GM12878 (cell line): ENCODE measurements around the gene CDHR2. TPM values are rescaled to one million over a fixed set of nuclear protein-coding genes. Genes with fewer than 3 reads are reported as not detected.

Source experiments
- ATAC-seq: fragments of 200-7000 bp; cut with Tn5 transposase; 3 replicates; pipeline ENCODE4 v1.9.1; 2020; ENCODE audit warnings: mild to moderate bottlenecking, moderate library complexity
- BruUV-seq: library from RNA; stranded (reverse); fragments of 400-500 nt; replicated peaks from 2 replicates; lab custom pipeline; 2021; lab: Mats Ljungman, UMichigan
- CTCF ChIA-PET: fragments of 300-600 bp; sonication (Branson Sonifier 250); formaldehyde crosslinking; extraction: SDS; loops from one replicate; lab custom pipeline; 2021; ENCODE audit warnings: inconsistent platforms; lab: Yijun Ruan, JAX
- POLR2A ChIA-PET: fragments of 350-600 bp; formaldehyde crosslinking; extraction: SDS; loops from one replicate; lab custom pipeline; 2021; ENCODE audit warnings: inconsistent platforms; lab: Charles Lee
- RAD21 ChIA-PET: fragments of 300-600 bp; sonication (Branson Sonifier 250); formaldehyde crosslinking; loops from one replicate; lab custom pipeline; 2023; ENCODE audit warnings: antibody characterized with exemption; ENCODE audit not compliant: unreplicated experiment; lab: Charles Lee
- SMC1A ChIA-PET: fragments of 300-600 bp; sonication (Branson Sonifier 250); formaldehyde crosslinking; loops from one replicate; lab custom pipeline; 2023; ENCODE audit not compliant: unreplicated experiment, uncharacterized antibody; lab: Charles Lee
- DNase-seq: peaks from one replicate; pipeline ENCODE4 v3.0.0-alpha.2; 2011; ENCODE audit warnings: low read depth, low spot score
- FAIRE-seq: peaks from 3 replicates; lab custom pipeline; 2011; peaks lifted over from hg19 to GRCh38; lab: Jason Lieb, UNC
- H2AFZ ChIP-seq: 2 replicates; pipeline ENCODE4 v1.6.0; 2011; ENCODE audit warnings: low read depth, low read length, control low read depth; ENCODE audit not compliant: control insufficient read depth
- H3K27ac ChIP-seq: 2 replicates; pipeline ENCODE4 v1.5.1; 2011; ENCODE audit warnings: control low read depth; ENCODE audit not compliant: control insufficient read depth, insufficient read depth
- H3K27me3 ChIP-seq, 2 experiments: replicated peaks in 1 of 2; 2 replicates each; pipeline versions ENCODE4 v1.6.0 to v1.6.1; 2011; ENCODE audit warnings: low read length in 1 of 2; ENCODE audit not compliant: control insufficient read depth in 2 of 2, insufficient read depth in 2 of 2
- H3K36me3 ChIP-seq, 2 experiments: 2 replicates each; pipeline ENCODE4 v1.5.1; 2011; ENCODE audit warnings: low read length in 1 of 2; ENCODE audit not compliant: control insufficient read depth in 2 of 2, insufficient read depth in 2 of 2
- H3K4me1 ChIP-seq: 2 replicates; pipeline ENCODE4 v1.6.1; 2011; ENCODE audit warnings: mild to moderate bottlenecking, low read length, moderate library complexity, mixed read lengths; ENCODE audit not compliant: control insufficient read depth, insufficient read depth
- H3K4me2 ChIP-seq: 2 replicates; pipeline ENCODE4 v1.6.0; 2011; ENCODE audit warnings: control low read depth; ENCODE audit not compliant: control insufficient read depth, insufficient read depth
- H3K4me3 ChIP-seq: fragments of 200-600 bp; sonication (generic); 2 replicates; pipeline ENCODE4 v1.5.1; 2016
- H3K79me2 ChIP-seq: 2 replicates; pipeline ENCODE4 v1.6.0; 2011; ENCODE audit warnings: low read length; ENCODE audit not compliant: control insufficient read depth, insufficient read depth
- H3K9ac ChIP-seq: 2 replicates; pipeline ENCODE4 v1.8.0; 2011; ENCODE audit warnings: low read length, control low read depth, mixed read lengths; ENCODE audit not compliant: control insufficient read depth, insufficient read depth
- H3K9me3 ChIP-seq: replicated peaks from 3 replicates; pipeline ENCODE4 v1.5.1; 2011; ENCODE audit warnings: mild to moderate bottlenecking, low read length; ENCODE audit not compliant: control insufficient read depth, insufficient read depth
- H4K20me1 ChIP-seq: 2 replicates; pipeline ENCODE4 v1.6.0; 2011; ENCODE audit not compliant: control insufficient read depth, insufficient read depth
- BCLAF1 ChIP-seq: fragments of 450-650 bp; IDR thresholded peaks from 2 replicates; pipeline ENCODE4 v1.6.1; 2017; ENCODE audit warnings: antibody characterized with exemption, mild to moderate bottlenecking, moderate library complexity
- BRCA1 ChIP-seq: IDR thresholded peaks from 2 replicates; pipeline ENCODE4 v1.6.1; 2011; ENCODE audit warnings: low read depth, low read length, improper control_type of control experiment
- E2F8 ChIP-seq: fragments of 450-650 bp; IDR thresholded peaks from 2 replicates; pipeline ENCODE4 v1.6.1; 2018; ENCODE audit warnings: mild to moderate bottlenecking, low read depth, moderate library complexity; ENCODE audit not compliant: partially characterized antibody
- EGR1 ChIP-seq, 2 experiments: IDR thresholded peaks; 1 replicate in 1 of 2; 2 replicates in 1 of 2; pipeline ENCODE4 v1.6.1; 2011 to 2012; ENCODE audit warnings: low read depth in 2 of 2, low read length in 2 of 2, borderline replicate concordance in 1 of 2, mild to moderate bottlenecking in 1 of 2, moderate library complexity in 1 of 2
- HCFC1 ChIP-seq: fragments of 150-350 bp; IDR thresholded peaks from 2 replicates; pipeline ENCODE4 v1.6.1; 2014; ENCODE audit warnings: low read length
- RUNX3 ChIP-seq: IDR thresholded peaks from 2 replicates; pipeline ENCODE4 v1.6.1; 2012; ENCODE audit warnings: low read length, inconsistent platforms
- TBL1XR1 ChIP-seq: IDR thresholded peaks from 2 replicates; pipeline ENCODE4 v1.6.1; 2012; ENCODE audit warnings: low read depth, low read length, improper control_type of control experiment
- ZNF24 ChIP-seq: fragments of 450-650 bp; IDR thresholded peaks from 2 replicates; pipeline ENCODE4 v1.6.1; 2017; ENCODE audit warnings: antibody characterized with exemption, mild to moderate bottlenecking
- ZNF622 ChIP-seq: fragments of 450-650 bp; IDR thresholded peaks from 2 replicates; pipeline ENCODE4 v1.6.1; 2017; ENCODE audit warnings: mild to moderate bottlenecking, inconsistent platforms
- WGBS: methylation state at CpG from one replicate; pipeline ENCODE4 v1.1.6; 2016; ENCODE audit warnings: low lambda C conversion rate; ENCODE audit not compliant: insufficient replicate concordance, insufficient coverage; ENCODE audit errors: missing lambda C conversion rate; 5-methylcytosine and 5-hydroxymethylcytosine counted together
- in situ Hi-C: fragments of 300-500 bp; cut with MboI; formaldehyde crosslinking; loops from 9 replicates; pipeline ENCODE4 v1.14.3; 2018; ENCODE audit warnings: mixed read lengths
- intact Hi-C: fragments of 100-400 bp; cut with micrococcal nuclease; formaldehyde crosslinking; loops from one replicate; pipeline ENCODE4 v1.14.2; 2022; ENCODE audit not compliant: unreplicated experiment
- polyA plus RNA-seq, 11 experiments: library from polyadenylated mRNA; depleted of rRNA in 4 of 11; unstranded in 6 of 11; stranded (reverse) in 5 of 11; fragments of >200 nt; fragmentation: Nextera tagmentation in 4 of 11; fragmentation: Illumina TruSeq in 1 of 11; extraction: Ambion mirVana in 4 of 11; extraction: Trizol in 1 of 11; gene quantifications; 1 replicate in 1 of 11; 2 replicates in 10 of 11; pipeline versions ENCODE4 v1.2.1 to v1.2.3, GENCODE V29; 2011 to 2016; ENCODE audit warnings: inconsistent platforms in 2 of 11, missing spikeins in 2 of 11, low read depth in 1 of 11
- total RNA-seq, 4 experiments: library from RNA; depleted of rRNA in 3 of 4; stranded (reverse); fragments of >200 nt in 3 of 4; fragmentation: Illumina TruSeq in 1 of 4; extraction: Trizol in 1 of 4; gene quantifications; 2 replicates each; pipeline versions ENCODE4 v1.2.1 to v1.2.3, GENCODE V29; 2013 to 2021

Gene CDHR2
- total and polyA plus RNA-seq, 10 of the 15 experiments (the other 5 are each of a cell fraction or from before 2014, with no cell fraction given), result 0.03 to 0.46 (median 0.06) TPM; not detected in 5

GRCh38 chr5:176621661-176622079 lies 72.5 kb downstream of the CDHR2 start:
- Histone ChIP-seq H3K27ac (no peak overlapping the region), H3K9ac (no peak overlapping the region), H2AFZ (no peak overlapping the region), H3K4me3 (no peak overlapping the region), H3K4me1 (no peaks in the 10 kb centered on the region), H3K79me2 (no peaks in the 10 kb centered on the region), H3K36me3 (no peaks in the 10 kb centered on the region), H3K27me3 (peaks cover 6 to 7% of the 10 kb centered on the region in 2 experiments), H3K4me2 (no peak overlapping the region), H3K9me3 (no peaks in the 10 kb centered on the region), H4K20me1 (no peaks in the 10 kb centered on the region)
- TF ChIP-seq TBL1XR1 (no peak), ZNF24 (no peak), RUNX3 (no peak)
- in situ Hi-C loops, result no loop called here
- no TSS peak for BruUV-seq
- ChIA-PET RAD21 (interaction anchor here (1.2 kb wide), 1 partner anchor 39 kb away, joined by 3 read pairs; no protein-coding TSS in a partner anchor), CTCF (interaction anchor here (0.5 to 2.1 kb wide), 5 partner anchors 16 to 886 kb away, joined by 3 to 7 read pairs (median 3); no protein-coding TSS in a partner anchor), POLR2A (no interaction called here), SMC1A (no interaction called here)
- intact Hi-C loops, result no loop called here
- 39% methylated on average over 13 of the region's 13 CpGs for WGBS
- ATAC-seq, result no peak
- DNase-seq, result no peak
- FAIRE-seq, result no peak

- intact Hi-C loops, result no loop called here
- FAIRE-seq (no peak), DNase-seq (no peak), ATAC-seq (no peak)
- H3K9ac ChIP-seq, result no peak overlapping the region
- no peak overlapping the region for H2AFZ ChIP-seq
- WGBS, result 6% methylated on average over 4 of the region's 4 CpGs
- H3K4me1 ChIP-seq, result no peaks in the 10 kb centered on the region; the same call in 1 of the 2 replicates
- CTCF ChIA-PET, result interaction anchor here (1.2 kb wide), 1 partner anchor 36 kb away, joined by 3 read pairs; no protein-coding TSS in a partner anchor
- H3K9me3 ChIP-seq, result no peaks in the 10 kb centered on the region
- no peaks in the 10 kb centered on the region for H3K79me2 ChIP-seq
- H3K36me3 ChIP-seq, result no peaks in the 10 kb centered on the region
- no peak overlapping the region for H3K27ac ChIP-seq
- peaks cover 5 to 9% of the 10 kb centered on the region in 2 experiments for H3K27me3 ChIP-seq
- POLR2A ChIA-PET, result no interaction called here
- in situ Hi-C loops, result no loop called here
- H3K4me3 ChIP-seq, result no peak overlapping the region
- 0 out of 2 replicates have a peak, but pooled peaks cover 3% of the 10 kb centered on the region for H4K20me1 ChIP-seq
- RAD21 ChIA-PET, result no interaction called here
- no TSS peak for BruUV-seq
- SMC1A ChIA-PET, result no interaction called here
- no peak overlapping the region for H3K4me2 ChIP-seq
- TF ChIP-seq ZNF622 (no peak), E2F8 (no peak), EGR1 (IDR thresholded peaks at IDR 0.05; ENCODE audit: borderline replicate concordance in 1 of 2, low read depth in 2 of 2, low read length in 2 of 2) (no peak), BRCA1 (no peak), BCLAF1 (no peak), HCFC1 (no peak)
These were observed 75.0 kb downstream of the CDHR2 start for GRCh38 chr5:176624142-176624541.
